NCI-H1930 (cell line): ENCODE measurements around the gene PRKACA.
"Not testable (repeated sequence)": the region's sequence is repeated elsewhere in the genome, so short reads cannot be mapped to it uniquely, and the experiment has no call there.

Experiments
- DNase-seq, 2 experiments: peaks; one replicate each; lab custom pipeline; 2025; lab: John Stamatoyannopoulos, UW

The PRKACA gene

GRCh38 chr19:14147797-14148605 lies 30.4 kb upstream of the PRKACA start:
- peak in 1 of 2 experiments; percentile 10 for DNase-seq

GRCh38 chr19:14146789-14147216 lies 29.2 kb upstream of the PRKACA start:
- no peak for DNase-seq

- not testable (repeated sequence) for DNase-seq
Observed at GRCh38 chr19:14146169-14146568, 28.6 kb upstream of the PRKACA start.

GRCh38 chr19:14145381-14145780 lies 27.8 kb upstream of the PRKACA start:
- no peak for DNase-seq

- DNase-seq, result no peak
Observed at GRCh38 chr19:14142262-14143190, 25.0 kb upstream of the PRKACA start.

- no peak for DNase-seq
Observed at GRCh38 chr19:14141041-14141440, 23.5 kb upstream of the PRKACA start.

GRCh38 chr19:14139944-14140343 lies 22.4 kb upstream of the PRKACA start:
- no peak for DNase-seq

GRCh38 chr19:14138576-14139265 lies 21.2 kb upstream of the PRKACA start:
- no peak for DNase-seq

GRCh38 chr19:14136509-14137281 lies 19.1 kb upstream of the PRKACA start, which contains the start of gene ASF1B:
Gene ASF1B (minus strand): TSS chr19:14136589. CDS start chr19:14136456, 133 bp downstream.
- peak; percentile 95 to 98 for DNase-seq

GRCh38 chr19:14135985-14136508 lies 18.5 kb upstream of the PRKACA start:
- DNase-seq, result no peak

GRCh38 chr19:14135355-14135754 lies 17.8 kb upstream of the PRKACA start:
- DNase-seq, result no peak

GRCh38 chr19:14127929-14128509 lies 10.5 kb upstream of the PRKACA start:
- DNase-seq, result no peak

- no peak for DNase-seq
Observed at GRCh38 chr19:14127176-14127575, 9.6 kb upstream of the PRKACA start.

GRCh38 chr19:14122924-14123323 lies 5.4 kb upstream of the PRKACA start:
- DNase-seq, result no peak

GRCh38 chr19:14120497-14120780 lies 2.9 kb upstream of the PRKACA start:
- DNase-seq, result no peak

- DNase-seq, result no peak
Observed at GRCh38 chr19:14119644-14120496, 2.3 kb upstream of the PRKACA start.

- no peak for DNase-seq
Observed at GRCh38 chr19:14119146-14119545, 1.6 kb upstream of the PRKACA start.

- no peak for DNase-seq
Observed at GRCh38 chr19:14118165-14119051, 846 bp upstream of the PRKACA start.
